ENCODE data around the gene C1QA.

Gene C1QA

GRCh38 chr1:22636353-22636752 lies at the start of gene C1QA:
C1QA (plus strand) TSS chr1:22636628; CDS start chr1:22637617, 989 bp downstream.
- DNase-seq = no peak

- DNase-seq = no peak
These were observed 49.2 kb upstream of the C1QA start for GRCh38 chr1:22587247-22587646.

- no peak for DNase-seq
These were observed 47.5 kb upstream of the C1QA start for GRCh38 chr1:22588899-22589422.

- no peak for DNase-seq
These were observed 44.9 kb upstream of the C1QA start for GRCh38 chr1:22591576-22591975.

- DNase-seq = no peak
These were observed 44.4 kb upstream of the C1QA start for GRCh38 chr1:22592051-22592450.

GRCh38 chr1:22592919-22593790 lies 43.3 kb upstream of the C1QA start:
- no peak for DNase-seq

GRCh38 chr1:22594396-22594795 lies 42.0 kb upstream of the C1QA start:
- DNase-seq = no peak

GRCh38 chr1:22595108-22595507 lies 41.3 kb upstream of the C1QA start:
- DNase-seq = no peak

- no peak for DNase-seq
These were observed 39.0 kb upstream of the C1QA start for GRCh38 chr1:22597301-22597965.

- DNase-seq = no peak
These were observed 38.4 kb upstream of the C1QA start for GRCh38 chr1:22597996-22598395.

- no peak for DNase-seq
These were observed 37.7 kb upstream of the C1QA start for GRCh38 chr1:22598736-22599135.

GRCh38 chr1:22600071-22600816 lies 36.2 kb upstream of the C1QA start:
- no peak for DNase-seq

GRCh38 chr1:22600817-22601605 lies 35.4 kb upstream of the C1QA start:
- no peak for DNase-seq

GRCh38 chr1:22601610-22602009 lies 34.8 kb upstream of the C1QA start:
- no peak for DNase-seq

- DNase-seq = no peak
These were observed 34.2 kb upstream of the C1QA start for GRCh38 chr1:22602060-22602740.

GRCh38 chr1:22606161-22606560 lies 30.3 kb upstream of the C1QA start:
- no peak for DNase-seq

- DNase-seq = no peak
These were observed 29.3 kb upstream of the C1QA start for GRCh38 chr1:22607154-22607553.

- no peak for DNase-seq
These were observed 28.1 kb upstream of the C1QA start for GRCh38 chr1:22608361-22608760.

GRCh38 chr1:22609291-22609690 lies 27.1 kb upstream of the C1QA start:
- no peak for DNase-seq

GRCh38 chr1:22611530-22611947 lies 24.9 kb upstream of the C1QA start:
- peak; percentile 4 for DNase-seq

- DNase-seq = no peak
These were observed 23.5 kb upstream of the C1QA start for GRCh38 chr1:22612671-22613571.

Measured in activated naive CD4-positive, alpha-beta T cell treated with Interleukin-2 at 50 U/mL for 16 hours (primary cell).